Caco-2 (cell line): ENCODE measurements around the gene RPEL1. TPM values are rescaled to one million over a fixed set of nuclear protein-coding genes. Genes with fewer than 3 reads are reported as not detected.
"Not testable (repeated sequence)": the region's sequence is repeated elsewhere in the genome, so short reads cannot be mapped to it uniquely, and the experiment has no call there.

Experiments used
- BruUV-seq: library from RNA; stranded (reverse); fragments of 400-500 nt; replicated peaks from 2 replicates; lab custom pipeline; 2021; lab: Mats Ljungman, UMichigan
- CTCF ChIA-PET: fragments of 300-600 bp; sonication (Branson Sonifier 250); formaldehyde crosslinking; loops from one replicate; lab custom pipeline; 2022; ENCODE audit warnings: antibody characterized with exemption; lab: Charles Lee
- POLR2A ChIA-PET: fragments of 300-600 bp; sonication (Branson Sonifier 250); formaldehyde crosslinking; loops from one replicate; lab custom pipeline; 2022; ENCODE audit warnings: antibody characterized with exemption; lab: Charles Lee
- DNase-seq, 2 experiments: peaks; one replicate each; pipeline versions ENCODE4 v3.0.0 to v3.0.0-alpha.2; 2020 to 2022
- H3K27me3 ChIP-seq: replicated peaks from 2 replicates; pipeline ENCODE4 v1.6.0; 2011; ENCODE audit warnings: low read length; ENCODE audit not compliant: control insufficient read depth, insufficient read depth
- H3K36me3 ChIP-seq: 2 replicates; pipeline ENCODE4 v1.5.1; 2011; ENCODE audit warnings: low read length; ENCODE audit not compliant: control insufficient read depth, insufficient read depth
- H3K4me1 ChIP-seq: fragments of 250-450 bp; sonication (Bioruptor Pico); 2 replicates; pipeline ENCODE4 v1.5.1; 2020; ENCODE audit warnings: mild to moderate bottlenecking
- H3K4me3 ChIP-seq: 2 replicates; pipeline ENCODE4 v1.5.1; 2011; ENCODE audit warnings: low read depth, mild to moderate bottlenecking, control low read depth, low read length
- H3K9me3 ChIP-seq: fragments of 250-450 bp; sonication (Bioruptor Pico); 2 replicates; pipeline ENCODE4 v1.5.1; 2020; ENCODE audit warnings: mild to moderate bottlenecking, moderate library complexity
- H3K27ac Mint-ChIP-seq: one replicate; pipeline ENCODE4 v1.8.0; 2022; ENCODE audit warnings: mixed read lengths; ENCODE audit not compliant: unreplicated experiment
- H3K27me3 Mint-ChIP-seq: one replicate; pipeline ENCODE4 v1.8.0; 2022; ENCODE audit warnings: mixed read lengths; ENCODE audit not compliant: insufficient read depth, unreplicated experiment
- H3K36me3 Mint-ChIP-seq: one replicate; pipeline ENCODE4 v1.8.0; 2022; ENCODE audit warnings: mild to moderate bottlenecking, mixed read lengths; ENCODE audit not compliant: insufficient read depth, unreplicated experiment
- H3K4me1 Mint-ChIP-seq: one replicate; pipeline ENCODE4 v1.8.0; 2022; ENCODE audit warnings: low read depth, mixed read lengths; ENCODE audit not compliant: unreplicated experiment
- H3K4me3 Mint-ChIP-seq: one replicate; pipeline ENCODE4 v1.8.0; 2022; ENCODE audit warnings: mild to moderate bottlenecking, moderate library complexity, mixed read lengths; ENCODE audit not compliant: unreplicated experiment
- H3K9me3 Mint-ChIP-seq: one replicate; pipeline ENCODE4 v1.8.0; 2022; ENCODE audit warnings: mixed read lengths; ENCODE audit not compliant: unreplicated experiment
- intact Hi-C: fragments of 100-400 bp; cut with micrococcal nuclease; formaldehyde crosslinking; loops from one replicate; pipeline ENCODE4 v1.10.0; 2022; ENCODE audit not compliant: unreplicated experiment
- total RNA-seq: library from RNA; stranded (reverse); gene quantifications from 2 replicates; pipeline ENCODE4 v1.2.3, GENCODE V29; 2022
- TF ChIP-seq, protein P1 (sequence below), 2 experiments: fragments of 200-600 bp in 1 of 2; IDR thresholded peaks; 1 replicate in 1 of 2; 2 replicates in 1 of 2; pipeline versions ENCODE4 v1.5.1 to v1.8.0; 2011 to 2022; ENCODE audit warnings: antibody characterized with exemption in 1 of 2, control low read depth in 1 of 2, inconsistent platforms in 1 of 2, low read depth in 1 of 2, low read length in 1 of 2, mild to moderate bottlenecking in 1 of 2, moderate library complexity in 1 of 2; ENCODE audit not compliant: insufficient read depth in 1 of 2, severe bottlenecking in 1 of 2, unreplicated experiment in 1 of 2

Gene RPEL1
- total RNA-seq, 1 experiment from 2014 or later: not detected

DNA sequence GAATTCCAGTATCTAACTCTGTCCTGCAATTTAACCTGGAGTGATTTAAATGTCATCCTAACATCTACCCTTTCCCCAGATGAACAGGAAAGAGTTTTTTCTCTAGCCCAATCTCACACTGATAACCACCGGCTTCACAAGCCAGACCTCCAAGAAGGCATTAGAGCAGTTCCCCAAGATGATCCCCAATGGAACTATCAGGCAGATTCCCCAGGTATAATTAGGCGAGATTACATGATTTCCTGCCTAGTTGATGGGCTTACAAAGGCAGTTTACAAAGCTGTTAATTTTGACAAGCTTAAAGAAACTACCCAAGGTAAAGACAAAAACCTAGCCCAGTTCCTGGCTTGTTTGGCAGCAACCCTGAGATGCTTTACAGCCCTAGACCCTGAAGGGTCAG is 38.5 kb upstream of the RPEL1 start:
- Mint-ChIP-seq H3K4me1 (no peaks in the 10 kb centered on the region), H3K36me3 (no peaks in the 10 kb centered on the region), H3K27me3 (no peaks in the 10 kb centered on the region), H3K4me3 (no peak overlapping the region), H3K9me3 (peaks cover 19% of the 10 kb centered on the region), H3K27ac (no peak overlapping the region)
- no peaks in the 10 kb centered on the region for H3K36me3 ChIP-seq
- TF ChIP-seq, protein P1, sequence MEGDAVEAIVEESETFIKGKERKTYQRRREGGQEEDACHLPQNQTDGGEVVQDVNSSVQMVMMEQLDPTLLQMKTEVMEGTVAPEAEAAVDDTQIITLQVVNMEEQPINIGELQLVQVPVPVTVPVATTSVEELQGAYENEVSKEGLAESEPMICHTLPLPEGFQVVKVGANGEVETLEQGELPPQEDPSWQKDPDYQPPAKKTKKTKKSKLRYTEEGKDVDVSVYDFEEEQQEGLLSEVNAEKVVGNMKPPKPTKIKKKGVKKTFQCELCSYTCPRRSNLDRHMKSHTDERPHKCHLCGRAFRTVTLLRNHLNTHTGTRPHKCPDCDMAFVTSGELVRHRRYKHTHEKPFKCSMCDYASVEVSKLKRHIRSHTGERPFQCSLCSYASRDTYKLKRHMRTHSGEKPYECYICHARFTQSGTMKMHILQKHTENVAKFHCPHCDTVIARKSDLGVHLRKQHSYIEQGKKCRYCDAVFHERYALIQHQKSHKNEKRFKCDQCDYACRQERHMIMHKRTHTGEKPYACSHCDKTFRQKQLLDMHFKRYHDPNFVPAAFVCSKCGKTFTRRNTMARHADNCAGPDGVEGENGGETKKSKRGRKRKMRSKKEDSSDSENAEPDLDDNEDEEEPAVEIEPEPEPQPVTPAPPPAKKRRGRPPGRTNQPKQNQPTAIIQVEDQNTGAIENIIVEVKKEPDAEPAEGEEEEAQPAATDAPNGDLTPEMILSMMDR (IDR thresholded peaks at IDR 0.05; ENCODE audit: insufficient read depth in 1 of 2, low read depth in 1 of 2, low read length in 1 of 2, severe bottlenecking in 1 of 2, unreplicated experiment in 1 of 2): no peak
- H3K4me1 ChIP-seq: no peaks in the 10 kb centered on the region
- no TSS peak for BruUV-seq
- no peak for DNase-seq
- peaks cover 18% of the 10 kb centered on the region for H3K9me3 ChIP-seq
- H3K27me3 ChIP-seq: no peaks in the 10 kb centered on the region
- intact Hi-C loops: no loop called here
- POLR2A ChIA-PET: no interaction called here
- CTCF ChIA-PET: no interaction called here
- H3K4me3 ChIP-seq: no peak overlapping the region

DNA sequence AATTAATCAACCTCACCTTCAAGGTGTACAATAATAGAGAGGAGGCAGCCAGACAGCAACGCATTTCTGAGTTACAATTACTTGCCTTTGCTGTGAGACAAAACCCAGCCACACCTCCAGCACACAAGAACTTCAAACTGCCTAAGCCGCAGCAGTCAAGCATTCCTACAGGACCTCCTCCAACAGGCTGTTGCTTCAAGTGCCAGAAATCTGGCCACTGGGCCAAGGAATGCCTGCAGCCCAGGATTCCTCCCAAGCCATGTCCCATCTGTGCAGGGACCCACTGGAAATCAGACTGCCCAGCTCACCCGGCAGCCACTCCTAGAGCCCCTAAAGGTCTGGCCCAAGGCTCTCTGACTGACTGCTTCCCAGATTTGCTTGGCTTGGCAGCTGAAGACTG is 38.0 kb upstream of the RPEL1 start:
- POLR2A ChIA-PET, H3K4me1 ChIP-seq, intact Hi-C loops, H3K36me3 ChIP-seq, H3K4me3 Mint-ChIP-seq, CTCF ChIA-PET, BruUV-seq, H3K36me3 Mint-ChIP-seq, H3K27ac Mint-ChIP-seq, H3K27me3 ChIP-seq, H3K4me1 Mint-ChIP-seq, DNase-seq, H3K27me3 Mint-ChIP-seq, H3K4me3 ChIP-seq: not testable (repeated sequence)
- peaks cover 18% of the 10 kb centered on the region for H3K9me3 ChIP-seq
- peaks cover 24% of the 10 kb centered on the region for H3K9me3 Mint-ChIP-seq

DNA sequence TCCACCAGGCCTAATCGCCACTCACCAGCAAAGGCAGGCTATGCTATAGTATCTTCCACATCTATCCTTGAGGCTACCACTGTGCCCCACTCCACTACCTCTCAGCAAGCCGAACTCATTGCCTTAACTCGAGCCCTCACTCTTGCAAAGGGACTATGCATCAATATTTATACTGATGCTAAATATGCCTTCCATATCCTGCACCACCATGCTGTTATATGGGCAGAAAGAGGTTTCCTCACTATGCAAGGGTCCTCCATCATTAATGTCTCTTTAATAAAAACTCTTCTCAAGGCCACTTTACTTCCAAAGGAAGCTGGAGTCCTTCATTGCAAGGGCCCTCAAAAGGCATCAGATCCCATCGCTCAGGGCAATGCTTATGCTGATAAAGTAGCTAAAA is 35.4 kb upstream of the RPEL1 start:
- H3K4me3 ChIP-seq, BruUV-seq, H3K36me3 ChIP-seq, DNase-seq, CTCF ChIA-PET, POLR2A ChIA-PET, H3K27me3 Mint-ChIP-seq, intact Hi-C loops, H3K27ac Mint-ChIP-seq, H3K36me3 Mint-ChIP-seq, H3K4me1 Mint-ChIP-seq, H3K27me3 ChIP-seq, H3K4me3 Mint-ChIP-seq, H3K4me1 ChIP-seq: not testable (repeated sequence)
- peaks cover 23% of the 10 kb centered on the region for H3K9me3 ChIP-seq
- peaks cover 32% of the 10 kb centered on the region for H3K9me3 Mint-ChIP-seq

DNA sequence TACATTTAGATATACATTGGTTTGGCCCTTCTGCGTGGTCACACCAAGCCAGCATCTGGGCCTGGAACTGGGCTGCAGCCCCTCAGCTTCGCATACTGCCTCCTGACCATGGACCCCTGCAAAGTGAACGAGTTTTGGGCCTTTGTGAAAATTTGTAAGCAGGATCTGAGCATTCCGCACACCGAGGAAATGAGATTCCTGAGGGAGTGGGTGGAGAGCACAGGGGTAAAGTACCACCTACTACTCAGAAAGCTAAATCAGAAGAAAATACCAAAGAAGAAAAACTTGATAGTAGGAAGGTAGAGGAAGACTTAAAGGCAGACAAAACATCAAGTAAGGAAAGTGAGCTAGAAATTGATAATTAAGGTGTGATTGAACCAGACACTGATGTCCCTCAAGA is 30.1 kb upstream of the RPEL1 start:
- no peak overlapping the region for H3K27ac Mint-ChIP-seq
- Histone ChIP-seq H3K4me1 (peaks cover 16% of the 10 kb centered on the region; the same call in 1 of the 2 replicates), H3K36me3 (no peaks in the 10 kb centered on the region), H3K9me3 (peaks cover 23% of the 10 kb centered on the region), H3K27me3 (no peaks in the 10 kb centered on the region), H3K4me3 (no peak overlapping the region)
- H3K9me3 Mint-ChIP-seq: peaks cover 41% of the 10 kb centered on the region
- TF ChIP-seq, protein P1 (IDR thresholded peaks at IDR 0.05; ENCODE audit: insufficient read depth in 1 of 2, low read depth in 1 of 2, low read length in 1 of 2, severe bottlenecking in 1 of 2, unreplicated experiment in 1 of 2): no peak
- BruUV-seq: no TSS peak
- no peak for DNase-seq
- intact Hi-C loops: no loop called here
- ChIA-PET POLR2A (no interaction called here), CTCF (no interaction called here)
- peaks cover 7% of the 10 kb centered on the region for H3K4me1 Mint-ChIP-seq
- H3K36me3 Mint-ChIP-seq: no peaks in the 10 kb centered on the region
- H3K4me3 Mint-ChIP-seq: no peak overlapping the region
- H3K27me3 Mint-ChIP-seq: no peaks in the 10 kb centered on the region

DNA sequence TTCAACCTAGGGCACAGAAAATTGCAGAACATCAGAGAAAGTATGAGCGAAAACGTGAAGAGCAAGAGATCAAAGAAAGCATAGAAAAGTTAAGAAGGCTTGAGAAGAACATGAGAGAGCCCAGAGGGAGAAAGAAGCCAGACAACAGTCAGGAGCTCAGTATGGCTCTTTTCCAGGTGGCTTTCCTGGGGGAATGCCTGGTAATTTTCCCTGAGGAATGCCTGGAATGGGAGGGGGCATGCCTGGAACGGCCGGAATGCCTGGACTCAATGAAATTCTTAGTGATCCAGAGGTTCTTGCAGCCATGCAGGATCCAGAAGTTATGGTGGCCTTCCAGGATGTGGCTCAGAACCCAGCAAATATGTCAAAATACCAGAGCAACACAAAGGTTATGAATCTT is 29.3 kb upstream of the RPEL1 start:
- H3K27ac Mint-ChIP-seq, H3K36me3 Mint-ChIP-seq, H3K27me3 Mint-ChIP-seq, H3K36me3 ChIP-seq, intact Hi-C loops, H3K4me3 ChIP-seq, POLR2A ChIA-PET, H3K4me3 Mint-ChIP-seq, H3K27me3 ChIP-seq, BruUV-seq, H3K4me1 Mint-ChIP-seq: not testable (repeated sequence)
- CTCF ChIA-PET: interaction anchor here (0.6 kb wide), 1 partner anchor 23 kb away, joined by 3 read pairs; no protein-coding TSS in a partner anchor
- peak in 1 of 2 experiments; percentile 54 for DNase-seq
- H3K9me3 ChIP-seq: peaks cover 16% of the 10 kb centered on the region
- H3K9me3 Mint-ChIP-seq: peaks cover 44% of the 10 kb centered on the region
- peaks cover 16% of the 10 kb centered on the region; the same call in 1 of the 2 replicates for H3K4me1 ChIP-seq
